ENCODE measurements around the gene FAM81A. TPM values are rescaled to one million over a fixed set of nuclear protein-coding genes. Genes with fewer than 3 reads are reported as not detected.

Gene FAM81A
- total RNA-seq, 4 donors from 2014 or later = 0.80 to 8.4 (median 4.6) TPM; not detected in 1

- WGBS, 2 donors (ENCODE audit: low coverage in 1 of 2) = 98% methylated on average over 2 of the region's 2 CpGs; no CpG with 5 or more reads in 1 of the 2 donors
- Histone ChIP-seq H3K4me1 (peaks cover 0 to 13% (median 4%) of the 10 kb centered on the region in 4 donors), H3K9me3 (no peaks in the 10 kb centered on the region), H3K4me3 (no peak overlapping the region), H3K36me3 (no peaks in the 10 kb centered on the region), H3K27ac (no peak overlapping the region), H3K27me3 (no peaks in the 10 kb centered on the region)
- in situ Hi-C loops (cut with MboI; ENCODE audit: low pct_ligation_motif_present in 1 of 4, low pct_unique_long_range_greater_than_20kb in 1 of 4, low sequenced_read_pairs in 3 of 4) (no loop called here), intact Hi-C loops (cut with DNase I; ENCODE audit: low total_unique reads) (no loop called here)
- DNase-seq = no peak
- TF ChIP-seq POLR2AphosphoS5 (IDR thresholded peaks at IDR 0.05) = no peak
- no peak for TF ChIP-seq CTCF (IDR thresholded peaks at IDR 0.05)
- TF ChIP-seq POLR2A (IDR thresholded peaks at IDR 0.05) = no peak
- TF ChIP-seq EP300 (IDR thresholded peaks at IDR 0.05; ENCODE audit: low read depth) = no peak
These were observed 15.7 kb downstream of the FAM81A start for GRCh38 chr15:59453474-59454215.

- WGBS, 2 donors (ENCODE audit: low coverage in 1 of 2) = 42 to 48% methylated on average over 8 of the region's 8 CpGs
- Histone ChIP-seq H3K4me1 (peaks cover 0 to 13% (median 4%) of the 10 kb centered on the region in 4 donors), H3K27ac (peak overlapping the region; percentile 48 to 71 (median 55)), H3K27me3 (no peaks in the 10 kb centered on the region), H3K36me3 (no peaks in the 10 kb centered on the region), H3K4me3 (no peak overlapping the region), H3K9me3 (peaks cover 0 to under 1% of the 10 kb centered on the region in 2 donors)
- TF ChIP-seq POLR2AphosphoS5 (IDR thresholded peaks at IDR 0.05) = peak in 2 of 3 donors; percentile 27 to 64
- peak; percentile 17 for TF ChIP-seq POLR2A (IDR thresholded peaks at IDR 0.05)
- TF ChIP-seq EP300 (IDR thresholded peaks at IDR 0.05; ENCODE audit: low read depth) = no peak
- in situ Hi-C loops (cut with MboI; ENCODE audit: low pct_ligation_motif_present in 1 of 4, low pct_unique_long_range_greater_than_20kb in 1 of 4, low sequenced_read_pairs in 3 of 4) = no loop called here
- intact Hi-C loops (cut with DNase I; ENCODE audit: low total_unique reads) = no loop called here
- peak; percentile 89 for DNase-seq
These were observed 18.1 kb downstream of the FAM81A start for GRCh38 chr15:59456114-59456513.

GRCh38 chr15:59457103-59457502 lies 19.1 kb downstream of the FAM81A start:
- in situ Hi-C loops (cut with MboI; ENCODE audit: low pct_ligation_motif_present in 1 of 4, low pct_unique_long_range_greater_than_20kb in 1 of 4, low sequenced_read_pairs in 3 of 4) (no loop called here), intact Hi-C loops (cut with DNase I; ENCODE audit: low total_unique reads) (no loop called here)
- peaks cover 0 to 6% of the 10 kb centered on the region in 2 donors for H3K9me3 ChIP-seq
- H3K36me3 ChIP-seq = no peaks in the 10 kb centered on the region
- DNase-seq = no peak
- WGBS, 2 donors (ENCODE audit: low coverage in 1 of 2) = 85 to 92% methylated on average over 3 of the region's 3 CpGs
- peaks cover 0 to 13% (median 4%) of the 10 kb centered on the region in 4 donors for H3K4me1 ChIP-seq
- no peaks in the 10 kb centered on the region for H3K27me3 ChIP-seq
- H3K27ac ChIP-seq = peak overlapping the region in 1 of 4 donors; percentile 56
- TF ChIP-seq CTCF (IDR thresholded peaks at IDR 0.05) = no peak
- TF ChIP-seq EP300 (IDR thresholded peaks at IDR 0.05; ENCODE audit: low read depth) = no peak
- no peak for TF ChIP-seq POLR2AphosphoS5 (IDR thresholded peaks at IDR 0.05)
- TF ChIP-seq POLR2A (IDR thresholded peaks at IDR 0.05) = no peak
- H3K4me3 ChIP-seq = no peak overlapping the region

GRCh38 chr15:59461521-59461920 lies 23.5 kb downstream of the FAM81A start:
- Histone ChIP-seq H3K9me3 (peaks cover 0 to 6% of the 10 kb centered on the region in 2 donors), H3K27ac (no peak overlapping the region), H3K4me1 (peaks cover 0 to 6% (median 2%) of the 10 kb centered on the region in 4 donors), H3K27me3 (no peaks in the 10 kb centered on the region), H3K36me3 (no peaks in the 10 kb centered on the region), H3K4me3 (no peak overlapping the region)
- DNase-seq = no peak
- TF ChIP-seq CTCF (IDR thresholded peaks at IDR 0.05) (no peak), EP300 (IDR thresholded peaks at IDR 0.05; ENCODE audit: low read depth) (no peak), POLR2A (IDR thresholded peaks at IDR 0.05) (no peak)
- WGBS, 2 donors (ENCODE audit: low coverage in 1 of 2) = 100% methylated on average over 1 of the region's 1 CpG
- in situ Hi-C loops (cut with MboI; ENCODE audit: low pct_ligation_motif_present in 1 of 4, low pct_unique_long_range_greater_than_20kb in 1 of 4, low sequenced_read_pairs in 3 of 4) = no loop called here
- intact Hi-C loops (cut with DNase I; ENCODE audit: low total_unique reads) = no loop called here

Measured in transverse colon (tissue), 4 donors.